HAP-1 (cell line): ENCODE data around the gene ABHD18.
"Not testable (repeated sequence)": the region's sequence is repeated elsewhere in the genome, so short reads cannot be mapped to it uniquely, and the experiment has no call there.

ENCODE experiments used
- DNase-seq, 2 experiments: peaks; one replicate each; pipeline ENCODE4 v3.0.0-alpha.2; 2016 to 2020; ENCODE audit warnings: low spot score in 2 of 2
- H3K27me3 ChIP-seq: fragments of 250-450 bp; sonication (Bioruptor Pico); 2 replicates; pipeline ENCODE4 v1.5.1; 2020; ENCODE audit warnings: low read depth, mild to moderate bottlenecking, moderate library complexity
- H3K36me3 ChIP-seq: fragments of 250-450 bp; sonication (Bioruptor Pico); replicated peaks from 2 replicates; pipeline ENCODE4 v1.5.1; 2020; ENCODE audit warnings: mild to moderate bottlenecking
- H3K4me1 ChIP-seq: fragments of 250-450 bp; sonication (Bioruptor Pico); 2 replicates; pipeline ENCODE4 v1.5.1; 2020; ENCODE audit warnings: mild to moderate bottlenecking
- H3K4me3 ChIP-seq: fragments of 250-450 bp; sonication (Bioruptor Pico); 2 replicates; pipeline ENCODE4 v1.5.1; 2020; ENCODE audit warnings: mild to moderate bottlenecking, moderate library complexity
- H3K9me3 ChIP-seq: fragments of 250-450 bp; sonication (Bioruptor Pico); 2 replicates; pipeline ENCODE4 v1.5.1; 2020; ENCODE audit warnings: mild to moderate bottlenecking, moderate library complexity
- in situ Hi-C: fragments of 300-500 bp; cut with MboI; formaldehyde crosslinking; loops from 3 replicates; pipeline ENCODE4 v1.14.3; 2020; ENCODE audit warnings: low sequenced_read_pairs, inconsistent platforms, mixed read lengths

Gene ABHD18

DNA sequence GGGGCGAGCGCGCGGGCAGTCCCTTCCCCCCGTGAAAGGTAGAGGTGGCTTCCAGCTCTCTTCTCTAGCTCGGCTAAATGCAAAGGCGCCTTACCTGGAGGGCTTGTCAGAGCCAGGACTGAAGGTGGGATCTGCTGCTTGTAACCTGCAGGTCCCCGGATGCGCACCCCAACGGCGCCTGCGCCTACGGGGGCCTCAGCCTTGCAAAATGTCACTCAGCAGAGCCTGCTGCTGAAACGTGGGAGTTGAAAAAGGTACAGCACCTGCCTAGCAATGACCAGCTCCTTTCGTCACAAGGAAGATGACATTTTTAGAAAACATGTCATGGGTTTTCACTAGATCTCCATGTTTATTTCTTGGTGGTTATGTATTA lies 583 bp downstream of the ABHD18 start:
- H3K36me3 ChIP-seq, result peaks cover 8% of the 10 kb centered on the region
- peak overlapping the region; percentile 95 for H3K4me3 ChIP-seq
- peak; percentile 50 to 66 for DNase-seq
- H3K27me3 ChIP-seq, result no peaks in the 10 kb centered on the region
- in situ Hi-C loops, result no loop called here
- H3K4me1 ChIP-seq, result peaks cover 7% of the 10 kb centered on the region
- no peaks in the 10 kb centered on the region; the same call in 1 of the 2 replicates for H3K9me3 ChIP-seq

DNA sequence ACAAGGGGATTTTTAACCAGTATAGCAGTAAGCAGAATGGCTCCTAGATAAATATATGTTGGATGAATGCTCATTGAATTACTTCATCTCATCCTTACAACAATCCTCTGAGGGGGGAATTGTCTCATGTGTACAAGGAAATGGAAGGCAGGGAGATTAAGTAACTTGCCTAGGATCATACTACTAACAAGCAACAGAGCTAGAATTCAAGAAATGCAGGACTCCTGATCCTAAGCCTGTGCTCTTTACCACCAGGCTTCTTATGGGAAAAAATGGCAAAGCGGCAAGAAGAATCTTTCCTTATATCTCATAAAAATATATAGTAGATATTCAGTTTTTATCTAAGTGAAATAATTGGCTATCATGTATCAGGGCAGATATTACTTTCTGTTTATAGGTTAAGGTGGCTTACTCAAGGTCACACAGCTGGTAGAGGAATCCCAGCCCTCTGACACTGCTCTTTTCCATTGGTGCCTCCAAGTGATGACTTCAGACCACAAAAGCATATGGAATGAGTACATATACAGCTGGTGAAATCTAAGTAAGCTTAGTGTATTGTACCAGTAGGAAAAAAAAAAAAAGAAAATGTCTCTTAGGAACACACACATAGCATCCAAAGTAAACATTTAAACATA lies 2.1 kb downstream of the ABHD18 start:
- H3K4me3 ChIP-seq, result no peak overlapping the region; the same call in 1 of the 2 replicates
- no peak for DNase-seq
- in situ Hi-C loops, result no loop called here
- no peaks in the 10 kb centered on the region; the same call in 1 of the 2 replicates for H3K9me3 ChIP-seq
- peaks cover 8% of the 10 kb centered on the region for H3K36me3 ChIP-seq
- peaks cover 7% of the 10 kb centered on the region for H3K4me1 ChIP-seq
- H3K27me3 ChIP-seq, result no peaks in the 10 kb centered on the region

DNA sequence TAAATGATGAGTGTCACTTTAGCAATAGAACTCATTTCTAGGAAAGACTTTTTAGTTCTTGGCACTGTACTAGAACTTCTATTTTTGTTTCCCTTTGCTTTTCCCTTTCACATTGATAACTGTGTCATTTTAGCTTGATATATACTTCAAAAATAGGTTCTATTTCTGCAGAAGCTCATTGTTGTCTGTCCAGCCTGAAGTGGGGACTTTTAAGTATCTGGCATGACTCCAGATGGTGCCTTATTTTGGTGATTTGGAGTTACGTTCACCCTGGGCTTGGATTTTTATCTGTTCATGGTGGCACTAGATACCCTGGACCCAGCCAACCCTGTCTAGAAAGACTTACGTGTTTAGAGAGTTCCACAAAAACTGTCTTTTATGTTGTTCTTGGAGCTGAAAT lies 3.4 kb downstream of the ABHD18 start:
- no peaks in the 10 kb centered on the region; the same call in 1 of the 2 replicates for H3K36me3 ChIP-seq
- no peaks in the 10 kb centered on the region for H3K27me3 ChIP-seq
- in situ Hi-C loops, result no loop called here
- H3K9me3 ChIP-seq, result no peaks in the 10 kb centered on the region; the same call in 1 of the 2 replicates
- peaks cover 7% of the 10 kb centered on the region for H3K4me1 ChIP-seq
- DNase-seq, result no peak
- H3K4me3 ChIP-seq, result no peak overlapping the region

DNA sequence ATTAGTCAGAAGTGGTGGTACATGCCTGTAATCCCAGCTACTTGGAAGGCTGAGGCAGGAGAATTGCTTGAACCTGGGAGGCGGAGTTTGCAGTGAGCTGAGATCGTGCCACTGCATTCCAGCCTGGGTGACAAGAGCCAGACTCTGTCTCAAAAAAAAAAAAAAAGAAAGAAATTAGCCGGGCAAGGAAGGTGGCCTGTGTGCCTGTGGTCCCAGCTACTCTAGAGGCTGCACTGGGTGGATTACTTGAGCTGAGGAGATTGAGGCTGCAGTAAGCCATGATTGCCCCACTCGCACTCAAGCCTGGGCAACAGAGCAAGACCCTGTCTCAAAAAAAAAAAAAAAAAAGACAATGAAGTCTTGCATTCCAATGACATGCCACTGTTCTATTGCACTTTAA lies 5.7 kb downstream of the ABHD18 start:
- in situ Hi-C loops, H3K4me3 ChIP-seq, H3K9me3 ChIP-seq, DNase-seq, H3K4me1 ChIP-seq, H3K27me3 ChIP-seq, H3K36me3 ChIP-seq: not testable (repeated sequence)

DNA sequence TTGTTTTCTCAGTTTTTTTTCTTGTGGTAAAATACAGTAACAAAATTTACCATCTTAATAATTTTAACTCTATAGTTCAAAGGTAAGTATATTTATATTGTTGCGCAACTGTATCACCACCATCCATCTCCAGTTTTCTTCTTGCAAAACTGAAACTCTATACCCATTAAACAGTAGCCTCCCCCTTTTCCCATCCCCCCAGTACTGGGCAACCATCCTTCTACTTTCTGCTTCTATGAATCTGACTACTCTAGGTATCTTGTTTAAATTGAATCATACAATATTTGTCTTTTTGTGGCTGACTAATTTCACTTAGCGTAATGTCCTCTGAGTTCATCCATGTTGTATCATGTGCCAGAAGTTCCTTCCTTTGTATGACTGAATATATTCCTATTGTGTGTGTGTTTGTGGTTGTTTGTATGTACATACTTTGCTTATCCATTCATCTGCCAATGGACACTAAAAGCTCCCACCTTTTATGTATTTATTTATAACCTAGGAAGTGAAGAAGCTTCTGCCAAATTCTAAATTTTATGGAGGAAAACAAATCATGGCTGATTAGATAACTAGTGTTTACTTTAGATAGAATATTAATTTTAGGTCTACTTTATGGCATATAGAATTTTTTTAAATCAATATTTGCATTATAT lies 10.0 kb downstream of the ABHD18 start:
- Histone ChIP-seq H3K27me3 (no peaks in the 10 kb centered on the region), H3K4me3 (no peak overlapping the region), H3K9me3 (no peaks in the 10 kb centered on the region), H3K4me1 (no peaks in the 10 kb centered on the region), H3K36me3 (no peaks in the 10 kb centered on the region)
- DNase-seq, result no peak
- in situ Hi-C loops, result no loop called here

DNA sequence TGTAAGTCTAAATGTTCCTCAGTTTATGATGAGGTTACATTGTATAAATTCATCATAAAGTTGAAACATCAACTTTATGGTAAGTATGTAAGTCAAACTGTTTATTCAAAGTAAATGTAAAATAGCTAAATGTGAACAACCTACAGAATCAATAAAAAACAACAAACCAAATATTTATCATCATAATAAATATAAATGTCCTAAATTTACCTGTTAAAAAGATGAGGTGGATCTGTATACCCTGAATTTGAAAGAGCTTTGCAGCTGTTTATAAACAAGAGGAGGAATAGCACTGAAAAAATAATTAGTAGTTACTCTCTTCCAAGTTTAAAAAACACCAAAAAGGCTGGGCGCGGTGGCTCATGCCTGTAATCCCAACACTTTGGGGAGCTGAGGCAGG lies 13.7 kb downstream of the ABHD18 start:
- no peak overlapping the region for H3K4me3 ChIP-seq
- no peak for DNase-seq
- no peaks in the 10 kb centered on the region for H3K4me1 ChIP-seq
- no peaks in the 10 kb centered on the region for H3K27me3 ChIP-seq
- no peaks in the 10 kb centered on the region for H3K9me3 ChIP-seq
- H3K36me3 ChIP-seq, result no peaks in the 10 kb centered on the region
- in situ Hi-C loops, result no loop called here

DNA sequence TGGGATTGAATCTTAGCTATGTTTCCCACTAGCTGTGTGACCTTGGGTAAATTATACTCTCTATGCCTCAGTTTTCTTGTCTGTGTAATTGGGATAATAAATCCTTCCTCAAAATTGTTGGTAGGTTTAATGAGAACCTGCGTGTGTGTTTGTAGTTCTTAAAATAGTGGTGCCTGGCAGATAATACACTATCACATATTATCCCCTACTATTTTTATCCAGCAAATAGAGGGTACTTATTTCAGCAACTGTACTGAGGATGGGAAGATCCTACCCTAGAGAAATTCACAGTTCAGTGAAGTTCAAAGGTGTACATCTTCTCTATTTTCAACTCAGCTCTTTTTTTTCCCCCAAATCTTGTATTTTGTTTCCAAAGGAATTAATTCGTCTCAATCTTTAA lies 17.2 kb downstream of the ABHD18 start:
- in situ Hi-C loops, result no loop called here
- Histone ChIP-seq H3K27me3 (no peaks in the 10 kb centered on the region), H3K36me3 (peaks cover 8% of the 10 kb centered on the region; the same call in 1 of the 2 replicates), H3K4me1 (no peaks in the 10 kb centered on the region), H3K9me3 (no peaks in the 10 kb centered on the region), H3K4me3 (no peak overlapping the region)
- DNase-seq, result no peak

DNA sequence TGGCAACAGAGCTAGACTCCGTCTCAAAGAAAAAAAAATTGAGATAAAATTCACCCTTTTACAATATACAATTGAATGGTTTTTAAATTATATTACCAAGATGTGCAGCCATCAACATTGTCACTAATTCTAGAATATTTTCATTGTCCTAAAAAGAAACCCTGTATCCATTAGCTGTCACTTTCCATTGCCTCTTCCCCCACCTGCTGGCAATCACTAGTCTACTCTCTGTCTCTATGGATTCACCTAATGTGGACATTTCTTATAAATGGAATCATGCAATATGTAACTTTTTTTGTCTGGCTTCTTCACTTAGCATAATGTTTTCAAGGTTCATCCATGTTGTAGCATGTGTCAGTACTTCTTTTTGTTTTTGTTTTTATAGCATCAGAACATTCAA lies 20.8 kb downstream of the ABHD18 start:
- no peak for DNase-seq
- in situ Hi-C loops, result no loop called here
- H3K4me3 ChIP-seq, result no peak overlapping the region
- peaks cover 8% of the 10 kb centered on the region; the same call in 1 of the 2 replicates for H3K36me3 ChIP-seq
- no peaks in the 10 kb centered on the region for H3K9me3 ChIP-seq
- H3K27me3 ChIP-seq, result no peaks in the 10 kb centered on the region
- no peaks in the 10 kb centered on the region for H3K4me1 ChIP-seq

DNA sequence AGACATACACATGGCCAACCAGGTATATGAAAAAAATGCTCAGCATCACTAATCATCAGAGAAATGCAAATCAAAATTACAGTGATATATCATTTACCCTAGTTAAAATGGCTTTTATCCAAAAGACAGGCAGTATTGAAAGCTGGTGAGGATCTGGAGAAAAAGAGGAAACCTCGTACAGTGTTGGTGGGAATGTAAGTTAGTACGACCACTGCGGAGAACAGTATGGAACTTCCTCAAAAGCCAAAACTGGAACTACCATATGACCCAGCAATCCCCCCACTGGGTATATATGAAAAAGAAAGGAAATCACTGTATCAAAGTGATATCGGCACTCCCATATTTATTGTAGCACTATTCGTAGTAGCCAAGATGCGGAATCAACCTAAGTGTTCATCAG lies 23.4 kb downstream of the ABHD18 start:
- Histone ChIP-seq H3K27me3 (no peaks in the 10 kb centered on the region), H3K36me3 (peaks cover 8% of the 10 kb centered on the region; the same call in 1 of the 2 replicates), H3K9me3 (no peaks in the 10 kb centered on the region), H3K4me3 (no peak overlapping the region), H3K4me1 (no peaks in the 10 kb centered on the region)
- in situ Hi-C loops, result no loop called here
- no peak for DNase-seq

DNA sequence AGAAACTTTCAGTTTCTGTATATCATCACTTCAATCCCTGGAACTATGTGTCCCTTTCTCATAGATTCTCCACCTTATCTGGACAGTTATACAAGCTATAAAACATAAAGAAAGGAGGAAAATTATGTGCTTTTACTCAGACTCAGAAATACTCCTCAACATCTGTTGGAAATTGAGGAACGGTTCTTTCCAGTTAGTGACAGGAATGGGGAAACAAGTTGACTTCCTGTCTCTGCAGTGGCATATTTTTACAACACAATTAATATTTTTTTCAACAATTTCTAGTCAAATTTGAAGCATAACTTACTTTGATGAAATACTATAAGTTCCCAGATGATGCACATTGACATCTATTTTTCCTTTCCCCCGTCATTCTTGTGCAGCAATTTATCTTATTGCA lies 27.9 kb downstream of the ABHD18 start:
- Histone ChIP-seq H3K4me1 (no peaks in the 10 kb centered on the region), H3K27me3 (no peaks in the 10 kb centered on the region), H3K36me3 (no peaks in the 10 kb centered on the region), H3K4me3 (no peak overlapping the region), H3K9me3 (no peaks in the 10 kb centered on the region)
- in situ Hi-C loops, result no loop called here
- DNase-seq, result no peak

DNA sequence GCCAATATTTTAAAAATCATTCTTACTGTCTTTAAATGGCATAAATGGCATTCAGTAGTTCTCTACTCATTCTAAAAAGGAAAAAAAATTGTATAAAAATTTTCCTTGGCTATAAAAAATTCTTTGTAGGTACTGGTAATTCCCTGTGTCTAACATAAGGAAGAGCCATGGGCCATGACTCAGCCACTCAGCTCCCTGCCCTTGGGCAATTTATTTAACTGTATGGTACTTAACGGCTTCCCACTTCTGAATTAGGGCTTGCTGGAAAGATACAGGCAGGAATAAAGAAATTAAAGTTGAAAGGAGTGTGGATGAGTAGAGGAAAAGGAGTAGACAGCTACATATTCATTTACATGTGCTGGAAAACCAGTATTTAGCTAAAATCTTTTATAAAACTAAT lies 30.6 kb downstream of the ABHD18 start:
- 0 out of 2 replicates have a peak, but pooled peaks cover 5% of the 10 kb centered on the region for H3K36me3 ChIP-seq
- in situ Hi-C loops, result no loop called here
- no peak overlapping the region for H3K4me3 ChIP-seq
- no peaks in the 10 kb centered on the region; the same call in 1 of the 2 replicates for H3K9me3 ChIP-seq
- no peaks in the 10 kb centered on the region for H3K4me1 ChIP-seq
- H3K27me3 ChIP-seq, result no peaks in the 10 kb centered on the region
- DNase-seq, result no peak

DNA sequence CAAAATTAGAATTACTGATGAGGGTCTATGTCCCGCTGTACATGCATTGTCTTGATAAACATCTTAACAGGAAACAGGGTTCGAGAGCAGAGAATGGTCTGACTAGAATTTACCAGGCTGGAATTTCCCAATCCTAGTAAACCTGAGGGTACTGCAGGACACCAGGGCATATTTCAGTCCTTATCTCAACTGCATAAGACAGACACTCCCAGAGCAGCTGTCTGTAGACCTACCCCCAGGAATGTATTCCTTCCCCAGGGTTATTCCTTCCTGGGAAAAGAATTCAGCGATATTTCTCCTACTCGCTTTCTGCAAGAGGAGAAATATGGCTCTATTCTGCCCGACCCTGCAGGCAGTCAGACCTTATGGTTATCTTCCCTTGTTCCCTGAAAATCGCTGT lies 31.3 kb downstream of the ABHD18 start:
- H3K36me3 ChIP-seq, H3K9me3 ChIP-seq, H3K4me1 ChIP-seq, in situ Hi-C loops, H3K4me3 ChIP-seq, H3K27me3 ChIP-seq, DNase-seq: not testable (repeated sequence)

DNA sequence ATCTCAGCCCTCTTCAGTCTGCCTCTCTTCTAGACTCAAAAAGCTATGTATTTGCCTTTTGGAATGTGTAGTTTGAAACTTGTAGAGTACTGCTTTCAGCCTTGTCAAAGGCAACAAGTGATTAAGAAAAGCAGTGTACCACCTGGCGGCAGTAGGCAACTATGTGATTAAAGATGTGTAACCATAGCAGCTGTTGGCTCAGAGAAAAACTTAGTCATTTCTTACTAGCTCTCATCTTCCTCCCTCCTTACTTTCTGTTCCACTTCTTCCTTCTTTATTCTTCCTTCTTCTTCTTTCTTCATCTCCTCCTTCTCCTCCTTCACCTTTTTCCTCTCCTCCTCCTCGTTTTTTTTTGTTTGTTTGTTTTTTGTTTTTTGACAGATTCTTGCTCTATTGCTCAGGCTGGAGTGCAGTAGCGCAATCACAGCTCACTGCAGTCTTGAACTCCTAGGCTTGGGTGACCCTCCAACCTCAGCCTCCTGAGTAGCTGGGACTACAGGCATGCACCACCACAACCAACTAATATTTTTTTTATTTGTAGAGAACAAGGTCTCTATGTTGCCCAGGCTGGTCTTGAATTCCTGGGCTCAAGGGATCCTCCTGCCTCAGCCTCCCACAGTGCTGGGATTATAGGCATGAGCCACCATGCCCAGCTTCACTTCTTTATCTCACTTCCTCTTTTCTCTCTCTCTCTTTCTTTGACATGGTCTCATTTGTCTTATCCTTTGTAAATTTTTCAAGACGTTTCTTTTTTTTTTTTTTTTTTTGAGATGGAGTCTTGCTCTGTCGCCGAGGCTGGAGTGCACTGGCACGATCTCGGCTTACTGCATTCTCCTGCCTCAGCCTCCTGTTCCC lies 32.6 kb downstream of the ABHD18 start:
- Histone ChIP-seq H3K4me3 (no peak overlapping the region), H3K4me1 (0 out of 2 replicates have a peak, but pooled peaks cover 2% of the 10 kb centered on the region), H3K36me3 (0 out of 2 replicates have a peak, but pooled peaks cover 5% of the 10 kb centered on the region), H3K27me3 (no peaks in the 10 kb centered on the region), H3K9me3 (no peaks in the 10 kb centered on the region; the same call in 1 of the 2 replicates)
- no peak for DNase-seq
- in situ Hi-C loops, result no loop called here

DNA sequence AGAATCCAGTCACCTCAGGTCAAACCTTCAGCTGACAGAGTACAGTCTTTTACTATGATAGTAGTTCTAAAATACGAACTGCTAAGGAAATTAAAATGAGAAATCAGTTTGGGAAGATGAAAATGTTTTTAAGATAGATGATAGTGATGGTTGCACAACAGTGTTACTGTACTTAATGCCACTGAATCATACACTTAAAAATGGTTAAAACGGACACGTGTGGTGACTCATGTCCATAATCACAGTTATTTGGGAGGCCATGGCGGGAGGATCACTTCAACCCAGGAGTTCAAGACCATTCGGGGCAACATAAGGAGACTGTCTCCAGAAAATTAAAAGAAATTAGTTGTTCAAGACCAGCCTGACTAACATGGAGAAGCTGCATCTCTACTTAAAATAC lies 41.4 kb downstream of the ABHD18 start:
- in situ Hi-C loops, result no loop called here
- Histone ChIP-seq H3K36me3 (no peaks in the 10 kb centered on the region), H3K9me3 (no peaks in the 10 kb centered on the region), H3K4me3 (no peak overlapping the region), H3K27me3 (no peaks in the 10 kb centered on the region), H3K4me1 (peaks cover 11% of the 10 kb centered on the region)
- DNase-seq, result no peak
